ENCODE data around the gene PSME2. TPM values are rescaled to one million over a fixed set of nuclear protein-coding genes. Genes with fewer than 3 reads are reported as not detected.
A peak's percentile ranks its signal among the peaks of the same experiment; 100 is the strongest.
"Not testable (repeated sequence)": the region's sequence is repeated elsewhere in the genome, so short reads cannot be mapped to it uniquely, and the experiment has no call there.

The PSME2 gene
- total RNA-seq, 2 experiments from 2014 or later: 541 to 558 TPM

DNA sequence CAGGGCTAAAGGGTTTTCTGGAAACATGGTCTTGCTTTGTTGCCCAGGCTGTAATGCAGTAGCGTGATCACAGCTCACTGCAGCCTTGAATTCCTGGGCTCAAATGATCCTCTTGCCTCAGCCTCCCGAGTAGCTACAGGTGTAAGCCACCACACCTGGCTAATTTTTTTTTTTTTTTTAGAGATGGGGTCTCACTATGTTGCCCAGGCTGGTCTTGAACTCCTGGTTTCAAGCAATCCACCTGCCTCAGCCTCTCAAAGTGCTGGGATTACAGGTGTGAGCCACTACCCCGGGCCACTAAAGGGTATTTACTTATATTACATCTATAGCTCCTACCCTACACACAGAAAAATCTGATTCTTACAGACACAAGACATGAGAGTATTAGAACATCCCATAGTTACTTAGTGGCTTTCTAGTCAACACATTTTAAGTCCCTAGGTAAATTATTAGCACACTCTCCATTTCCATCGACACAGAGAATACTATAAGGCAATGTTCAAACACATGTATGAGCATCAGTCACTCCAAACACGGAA, 38.0 kb downstream of the PSME2 start:
- H3K4me3 Mint-ChIP-seq: no peak overlapping the region
- DNase-seq: no peak
- peaks cover 22% of the 10 kb centered on the region for H3K36me3 Mint-ChIP-seq
- H3K9me3 Mint-ChIP-seq: no peaks in the 10 kb centered on the region
- H3K4me1 Mint-ChIP-seq: peaks cover 19% of the 10 kb centered on the region
- H3K27ac Mint-ChIP-seq: peak overlapping the region; percentile 92
- no peaks in the 10 kb centered on the region for H3K27me3 Mint-ChIP-seq

DNA sequence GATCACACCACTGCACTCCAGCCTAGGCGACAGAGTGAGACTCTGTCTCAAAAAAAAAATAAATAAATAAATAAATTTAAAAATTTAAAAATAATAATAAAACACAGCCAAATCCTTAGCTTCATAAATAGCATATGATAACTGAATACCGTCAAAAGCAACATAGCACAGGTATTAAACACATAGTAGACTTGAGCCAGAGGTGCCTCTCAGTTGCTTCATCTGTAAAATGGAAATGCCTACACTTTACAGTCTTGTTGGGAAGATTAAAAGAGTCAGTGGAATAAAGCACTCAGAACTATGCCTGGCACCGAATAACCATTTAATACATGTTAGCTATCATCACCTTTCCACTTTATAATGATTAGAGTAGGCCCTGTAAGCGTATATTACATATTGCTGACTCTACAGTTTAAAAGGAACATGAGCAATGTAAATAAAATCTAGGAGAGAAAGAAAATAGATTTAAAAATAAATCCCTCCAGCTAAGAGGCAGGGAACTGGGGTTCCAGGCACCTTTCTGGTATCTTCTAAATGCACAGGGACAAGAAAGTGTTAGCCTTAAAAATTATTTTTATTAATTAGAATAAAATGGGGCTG, 39.6 kb downstream of the PSME2 start:
- Mint-ChIP-seq H3K4me3 (no peak overlapping the region), H3K4me1 (peaks cover 19% of the 10 kb centered on the region), H3K27me3 (no peaks in the 10 kb centered on the region), H3K9me3 (no peaks in the 10 kb centered on the region), H3K27ac (no peak overlapping the region), H3K36me3 (peaks cover 32% of the 10 kb centered on the region)
- DNase-seq: no peak

DNA sequence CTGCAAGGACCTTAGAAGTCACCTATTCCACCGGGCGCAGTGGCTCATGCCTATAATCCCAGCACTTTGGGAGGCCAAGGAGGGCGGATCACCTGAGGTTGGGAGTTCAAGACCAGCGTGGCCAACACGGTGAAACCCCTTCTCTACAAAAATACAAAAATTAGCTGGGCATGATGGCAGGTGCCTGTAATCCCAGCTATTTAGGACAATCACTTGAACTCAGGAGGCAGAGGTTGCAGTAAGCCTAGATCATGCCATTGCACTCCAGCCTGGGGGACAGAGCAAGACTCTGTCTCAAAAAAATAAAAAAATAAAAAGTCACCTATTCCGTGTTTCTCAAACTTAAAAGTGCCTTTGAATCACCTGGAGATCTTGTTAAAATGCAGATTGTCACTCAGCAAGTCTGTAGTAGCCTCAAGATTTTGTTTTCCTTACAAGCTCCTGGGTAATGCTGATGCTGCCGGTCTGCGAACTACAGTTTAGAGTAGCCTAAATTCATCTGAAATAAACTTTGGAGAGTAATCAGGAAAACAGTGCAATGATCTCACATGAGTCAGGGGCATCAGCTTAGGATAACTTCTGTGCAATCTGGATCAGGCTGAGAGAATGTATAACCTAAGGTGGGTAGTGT, 40.7 kb downstream of the PSME2 start:
- peaks cover 32% of the 10 kb centered on the region for H3K36me3 Mint-ChIP-seq
- H3K27me3 Mint-ChIP-seq, DNase-seq, H3K4me3 Mint-ChIP-seq, H3K9me3 Mint-ChIP-seq: not testable (repeated sequence)
- H3K27ac Mint-ChIP-seq: peak overlapping the region; percentile 48
- H3K4me1 Mint-ChIP-seq: peaks cover 19% of the 10 kb centered on the region

DNA sequence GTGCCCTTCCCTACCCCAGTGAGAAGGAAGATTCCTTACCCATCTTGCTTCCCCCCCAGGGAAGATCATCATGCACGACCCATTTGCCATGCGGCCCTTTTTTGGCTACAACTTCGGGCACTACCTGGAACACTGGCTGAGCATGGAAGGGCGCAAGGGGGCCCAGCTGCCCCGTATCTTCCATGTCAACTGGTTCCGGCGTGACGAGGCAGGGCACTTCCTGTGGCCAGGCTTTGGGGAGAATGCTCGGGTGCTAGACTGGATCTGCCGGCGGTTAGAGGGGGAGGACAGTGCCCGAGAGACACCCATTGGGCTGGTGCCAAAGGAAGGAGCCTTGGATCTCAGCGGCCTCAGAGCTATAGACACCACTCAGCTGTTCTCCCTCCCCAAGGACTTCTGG, 43.0 kb downstream of the PSME2 start:
- no peaks in the 10 kb centered on the region for H3K27me3 Mint-ChIP-seq
- H3K9me3 Mint-ChIP-seq: no peaks in the 10 kb centered on the region
- no peak for DNase-seq
- H3K4me3 Mint-ChIP-seq: no peak overlapping the region
- H3K36me3 Mint-ChIP-seq: peaks cover 45% of the 10 kb centered on the region
- no peak overlapping the region for H3K27ac Mint-ChIP-seq
- H3K4me1 Mint-ChIP-seq: peaks cover 11% of the 10 kb centered on the region

DNA sequence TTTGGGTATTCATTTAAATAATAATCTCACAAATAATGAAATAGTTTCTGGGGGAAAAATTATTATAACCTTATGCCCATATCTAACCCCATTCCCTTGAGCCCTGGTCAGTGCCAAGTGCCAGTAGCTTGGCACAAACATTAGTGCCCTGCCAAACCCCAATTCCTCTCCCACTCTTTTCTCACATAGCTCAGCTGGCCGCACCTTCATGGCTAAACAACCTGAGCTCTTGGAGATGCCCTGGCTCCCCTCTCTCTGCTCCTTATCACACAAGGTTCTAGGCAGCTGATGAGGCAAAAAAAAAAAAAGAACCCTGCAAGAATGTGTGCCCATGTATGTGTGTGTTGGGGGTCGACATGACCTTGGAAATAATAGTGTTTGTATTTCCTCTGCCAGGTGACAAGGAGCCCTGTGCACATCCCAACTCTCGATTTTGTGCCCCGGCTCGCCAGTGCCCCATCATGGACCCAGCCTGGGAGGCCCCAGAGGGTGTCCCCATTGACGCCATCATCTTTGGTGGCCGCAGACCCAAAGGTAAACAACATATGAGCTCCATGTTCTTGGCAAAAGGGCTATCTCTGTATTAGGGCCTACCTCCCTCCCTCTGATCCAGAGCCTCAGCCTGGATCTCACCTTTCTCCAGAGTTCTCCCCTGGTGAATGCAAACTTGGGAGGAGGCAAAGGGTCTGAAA, 43.9 kb downstream of the PSME2 start:
- Mint-ChIP-seq H3K27ac (peak overlapping the region; percentile 3), H3K27me3 (no peaks in the 10 kb centered on the region), H3K9me3 (no peaks in the 10 kb centered on the region), H3K4me1 (peaks cover 9% of the 10 kb centered on the region), H3K4me3 (no peak overlapping the region), H3K36me3 (peaks cover 49% of the 10 kb centered on the region)
- DNase-seq: no peak

DNA sequence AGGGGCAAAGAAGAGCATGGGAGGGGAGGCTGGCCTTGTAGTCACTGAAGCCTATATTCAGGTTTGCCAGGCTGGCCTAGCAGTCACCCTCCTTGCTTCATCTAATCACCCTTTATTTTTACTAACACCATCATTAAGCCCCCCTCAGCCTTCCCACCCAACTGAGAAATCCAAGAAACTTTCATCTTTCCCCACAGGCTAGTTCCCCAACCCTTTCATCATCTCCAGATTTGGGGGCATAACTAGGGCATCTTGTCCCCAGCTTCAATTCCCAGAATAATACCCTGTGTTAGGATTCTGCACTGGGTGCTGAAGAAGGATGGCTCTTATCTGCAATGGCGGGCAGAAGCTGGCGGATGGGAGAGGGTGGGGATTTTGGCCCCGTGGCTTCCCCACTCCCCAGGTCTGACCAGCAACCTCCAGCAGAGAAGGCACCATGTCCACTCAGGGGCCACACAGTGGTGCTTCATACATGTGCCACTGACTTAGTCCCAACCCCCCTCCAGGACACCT, 45.4 kb downstream of the PSME2 start:
- Mint-ChIP-seq H3K4me3 (no peak overlapping the region), H3K36me3 (peaks cover 57% of the 10 kb centered on the region), H3K27ac (no peak overlapping the region), H3K27me3 (no peaks in the 10 kb centered on the region), H3K9me3 (no peaks in the 10 kb centered on the region), H3K4me1 (peaks cover 12% of the 10 kb centered on the region)
- DNase-seq: no peak

DNA sequence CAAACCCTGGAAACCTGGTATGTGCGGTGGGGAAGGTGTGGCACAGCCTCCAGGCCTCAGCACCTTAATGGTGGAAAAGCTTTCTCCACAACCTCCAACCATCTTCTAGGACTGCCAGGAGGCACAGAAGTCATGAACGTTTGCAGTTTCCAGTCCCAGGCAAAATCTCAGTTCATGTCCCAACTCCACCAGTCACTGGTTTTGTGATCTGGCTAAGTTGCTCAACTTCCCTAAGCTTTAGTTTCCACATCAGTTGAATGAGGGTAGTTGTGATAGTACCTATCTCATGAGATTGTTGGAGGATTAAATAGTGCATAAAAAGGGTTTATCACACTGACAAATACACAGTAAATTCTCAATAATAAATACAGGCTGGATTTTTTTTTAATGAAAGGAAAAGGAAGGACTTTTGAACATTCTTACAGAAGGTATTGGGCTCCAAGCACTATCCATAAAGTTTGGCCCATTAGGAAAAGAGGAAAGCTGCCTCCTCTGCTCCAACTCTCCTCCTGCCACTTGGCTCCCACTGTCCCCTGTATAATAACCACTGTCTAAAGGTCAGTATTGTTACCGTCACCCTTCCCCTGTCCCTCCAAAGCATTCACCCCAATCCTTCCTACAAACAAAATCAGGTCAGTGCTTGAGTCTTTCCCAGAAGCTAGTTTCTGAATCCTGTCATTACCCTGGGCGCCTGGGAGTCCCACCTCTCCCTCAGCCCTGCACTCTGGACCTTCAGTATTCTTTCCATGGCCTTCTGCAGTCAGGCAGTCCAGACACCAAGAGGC, 46.0 kb downstream of the PSME2 start:
- Mint-ChIP-seq H3K9me3 (no peaks in the 10 kb centered on the region), H3K27me3 (no peaks in the 10 kb centered on the region), H3K4me1 (peaks cover 13% of the 10 kb centered on the region), H3K36me3 (peaks cover 61% of the 10 kb centered on the region), H3K4me3 (no peak overlapping the region), H3K27ac (no peak overlapping the region)
- no peak for DNase-seq

DNA sequence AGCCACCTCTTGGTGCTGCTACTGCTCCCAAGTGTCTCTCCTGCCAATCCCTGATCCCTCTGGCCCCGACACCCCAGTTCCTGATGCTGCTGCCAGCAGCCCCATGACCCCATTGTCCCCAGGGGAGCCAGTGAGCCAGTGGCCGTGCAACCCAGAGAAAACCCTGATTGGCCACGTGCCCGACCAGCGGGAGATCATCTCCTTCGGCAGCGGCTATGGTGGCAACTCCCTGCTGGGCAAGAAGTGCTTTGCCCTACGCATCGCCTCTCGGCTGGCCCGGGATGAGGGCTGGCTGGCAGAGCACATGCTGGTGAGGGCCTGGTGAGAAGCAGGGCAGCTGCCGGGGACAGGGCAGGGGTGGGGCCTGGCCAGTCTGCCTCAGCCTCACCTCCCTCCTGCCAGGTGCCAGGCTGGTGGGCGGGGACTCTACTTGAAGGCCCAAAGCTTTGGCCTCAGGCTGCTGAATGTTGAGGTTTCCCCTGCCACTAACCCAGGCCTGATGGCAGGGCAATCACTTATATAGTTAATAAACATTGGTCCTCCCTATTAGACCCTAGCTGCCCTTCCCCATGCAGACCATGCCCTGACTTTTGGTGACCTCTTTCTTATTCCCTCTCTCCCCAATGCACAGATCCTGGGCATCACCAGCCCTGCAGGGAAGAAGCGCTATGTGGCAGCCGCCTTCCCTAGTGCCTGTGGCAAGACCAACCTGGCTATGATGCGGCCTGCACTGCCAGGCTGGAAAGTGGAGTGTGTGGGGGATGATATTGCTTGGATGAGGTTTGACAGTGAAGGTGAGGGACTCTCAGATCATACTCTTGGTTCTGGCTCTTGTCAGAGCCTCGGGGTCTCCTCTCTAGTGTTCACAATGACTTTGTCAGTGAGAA, 47.2 kb downstream of the PSME2 start:
- Mint-ChIP-seq H3K36me3 (peaks cover 58% of the 10 kb centered on the region), H3K4me3 (no peak overlapping the region), H3K9me3 (no peaks in the 10 kb centered on the region), H3K4me1 (peaks cover 15% of the 10 kb centered on the region), H3K27me3 (no peaks in the 10 kb centered on the region), H3K27ac (peak overlapping the region; percentile 28)
- DNase-seq: no peak

DNA sequence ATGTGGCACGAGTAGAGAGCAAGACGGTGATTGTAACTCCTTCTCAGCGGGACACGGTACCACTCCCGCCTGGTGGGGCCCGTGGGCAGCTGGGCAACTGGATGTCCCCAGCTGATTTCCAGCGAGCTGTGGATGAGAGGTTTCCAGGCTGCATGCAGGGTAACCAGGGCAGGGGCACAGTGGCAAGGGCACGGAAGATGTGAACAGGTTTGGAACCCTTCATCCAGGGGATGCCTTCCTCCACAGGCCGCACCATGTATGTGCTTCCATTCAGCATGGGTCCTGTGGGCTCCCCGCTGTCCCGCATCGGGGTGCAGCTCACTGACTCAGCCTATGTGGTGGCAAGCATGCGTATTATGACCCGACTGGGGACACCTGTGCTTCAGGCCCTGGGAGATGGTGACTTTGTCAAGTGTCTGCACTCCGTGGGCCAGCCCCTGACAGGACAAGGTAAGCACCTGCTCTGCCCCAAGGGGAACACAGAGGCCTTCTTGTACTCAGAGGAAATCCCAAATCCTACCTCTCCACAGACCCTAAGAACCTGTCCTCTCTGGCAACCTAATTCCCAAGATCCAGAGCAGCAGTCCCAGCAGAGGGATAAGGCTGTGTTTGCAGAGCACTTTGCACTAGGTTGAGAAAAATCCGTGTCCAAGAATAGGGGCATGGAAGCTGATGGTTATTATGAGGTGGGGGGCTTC, 48.0 kb downstream of the PSME2 start:
- Mint-ChIP-seq H3K4me1 (peaks cover 19% of the 10 kb centered on the region), H3K4me3 (no peak overlapping the region), H3K27me3 (no peaks in the 10 kb centered on the region), H3K9me3 (no peaks in the 10 kb centered on the region), H3K36me3 (peaks cover 50% of the 10 kb centered on the region), H3K27ac (no peak overlapping the region)
- no peak for DNase-seq

DNA sequence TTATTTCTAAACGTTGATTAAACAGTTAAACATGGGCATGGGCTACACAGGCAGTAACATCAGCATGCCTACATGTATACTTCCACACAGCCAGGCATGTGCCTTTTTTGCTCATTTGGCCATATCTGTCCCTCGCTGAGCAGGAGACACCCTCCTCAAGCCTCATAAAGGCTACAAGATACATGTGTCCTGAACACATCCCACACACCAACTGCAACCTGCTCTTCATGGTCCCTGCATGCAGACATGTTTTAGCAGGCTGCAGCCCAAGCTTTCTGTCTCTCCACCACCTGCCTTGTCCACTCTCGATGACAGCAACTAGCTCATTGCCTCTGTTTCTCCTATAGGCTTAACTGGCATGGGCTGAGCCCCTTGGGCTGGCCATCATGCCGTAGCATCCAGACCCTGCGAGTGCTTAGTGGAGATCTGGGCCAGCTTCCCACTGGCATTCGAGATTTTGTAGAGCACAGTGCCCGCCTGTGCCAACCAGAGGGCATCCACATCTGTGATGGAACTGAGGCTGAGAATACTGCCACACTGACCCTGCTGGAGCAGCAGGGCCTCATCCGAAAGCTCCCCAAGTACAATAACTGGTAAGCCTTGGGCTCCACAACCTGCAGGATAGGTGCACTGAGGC, 49.7 kb downstream of the PSME2 start:
- Mint-ChIP-seq H3K4me1 (peaks cover 26% of the 10 kb centered on the region), H3K4me3 (peak overlapping the region; percentile 47), H3K9me3 (no peaks in the 10 kb centered on the region), H3K36me3 (peaks cover 38% of the 10 kb centered on the region), H3K27me3 (no peaks in the 10 kb centered on the region), H3K27ac (no peak overlapping the region)
- DNase-seq: no peak

DNA sequence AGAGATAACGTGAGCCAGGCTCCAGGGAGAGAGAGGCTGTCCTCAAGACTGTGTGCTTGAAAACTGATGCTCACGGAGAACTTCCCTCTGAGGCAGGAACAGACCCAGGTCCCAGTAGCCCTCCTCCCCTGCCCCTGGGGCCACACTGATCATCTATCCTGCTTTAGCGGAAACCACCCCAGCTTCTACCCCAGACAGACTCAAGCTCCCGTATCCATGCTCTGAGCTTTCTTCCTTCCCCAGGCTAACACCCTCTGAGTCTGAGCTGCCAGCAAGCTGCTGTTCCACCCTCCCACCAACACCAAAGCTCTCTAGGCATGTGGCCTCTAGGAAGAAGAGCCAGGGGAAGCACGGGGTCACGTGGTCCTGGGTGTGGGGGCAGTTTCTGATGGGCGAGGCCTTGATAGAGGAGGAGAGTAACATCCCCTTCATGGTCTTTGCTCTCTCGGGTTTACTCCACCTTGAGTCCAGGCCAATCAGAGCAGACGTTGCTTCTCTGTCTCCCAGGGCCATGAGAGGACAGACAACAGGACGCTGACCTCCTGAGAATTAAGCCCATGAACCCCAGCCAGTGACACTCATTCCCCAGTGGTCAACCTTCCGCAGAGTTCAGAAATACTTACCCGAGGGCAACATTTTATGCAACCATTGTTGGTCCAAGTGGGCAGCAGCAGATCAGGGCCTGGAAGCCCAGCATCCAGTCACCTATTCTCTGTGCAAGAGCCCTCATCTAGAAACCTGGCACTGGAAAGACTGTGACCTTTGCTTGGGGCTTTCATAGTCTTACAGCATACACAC, 50.9 kb downstream of the PSME2 start:
- Mint-ChIP-seq H3K27me3 (no peaks in the 10 kb centered on the region), H3K36me3 (peaks cover 38% of the 10 kb centered on the region), H3K9me3 (no peaks in the 10 kb centered on the region), H3K4me1 (peaks cover 30% of the 10 kb centered on the region), H3K4me3 (peak overlapping the region; percentile 96), H3K27ac (peak overlapping the region; percentile 98)
- peak; percentile 79 for DNase-seq

DNA sequence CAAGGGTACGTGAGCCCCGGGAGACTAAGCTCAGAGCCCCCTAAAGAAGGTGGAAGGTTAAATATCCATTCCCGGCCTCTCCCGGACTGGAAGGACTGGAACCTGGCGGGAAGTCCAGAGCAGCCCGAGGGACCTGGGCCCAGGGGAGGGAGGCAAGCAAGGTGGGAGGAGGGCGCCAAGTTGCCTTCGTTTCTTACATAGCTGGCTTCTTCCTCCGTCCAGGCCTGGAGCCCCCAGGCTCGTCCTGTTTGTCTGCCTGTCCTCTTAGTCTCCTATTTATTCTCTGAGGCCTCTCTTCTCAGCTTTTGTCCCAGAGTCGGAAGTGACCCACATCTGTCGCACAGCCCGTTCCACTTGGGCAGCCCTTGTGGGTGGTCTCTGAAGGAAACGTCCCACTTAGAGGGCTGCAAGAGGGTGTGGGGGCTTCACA, 51.6 kb downstream of the PSME2 start:
- Mint-ChIP-seq H3K27ac (peak overlapping the region; percentile 98), H3K36me3 (peaks cover 35% of the 10 kb centered on the region), H3K4me1 (peaks cover 33% of the 10 kb centered on the region), H3K27me3 (no peaks in the 10 kb centered on the region), H3K9me3 (no peaks in the 10 kb centered on the region), H3K4me3 (peak overlapping the region; percentile 96)
- peak; percentile 14 for DNase-seq

All from activated naive CD8-positive, alpha-beta T cell treated with anti-CD3 and anti-CD28 coated beads for 36 hours (primary cell).